Ishikawa (cell line): ENCODE data around the gene SMTNL1.

Source experiments
- CEBPB ChIP-seq: IDR thresholded peaks from 2 replicates; pipeline ENCODE4 v1.6.1; 2012
- CREB1 ChIP-seq: IDR thresholded peaks from 2 replicates; pipeline ENCODE4 v1.6.1; 2012; ENCODE audit warnings: low read depth
- EGR1 ChIP-seq: IDR thresholded peaks from 2 replicates; pipeline ENCODE4 v1.6.1; 2012
- EP300 ChIP-seq: IDR thresholded peaks from 2 replicates; pipeline ENCODE4 v1.6.1; 2012; ENCODE audit warnings: borderline replicate concordance
- FOXM1 ChIP-seq: IDR thresholded peaks from 2 replicates; pipeline ENCODE4 v1.6.1; 2012; ENCODE audit warnings: low read depth, borderline replicate concordance
- MAX ChIP-seq: IDR thresholded peaks from 2 replicates; pipeline ENCODE4 v1.6.1; 2012
- NFIC ChIP-seq: IDR thresholded peaks from 2 replicates; pipeline ENCODE4 v1.6.1; 2012
- RAD21 ChIP-seq: IDR thresholded peaks from 2 replicates; pipeline ENCODE4 v1.6.1; 2012; ENCODE audit warnings: low read depth
- REST ChIP-seq: IDR thresholded peaks from 2 replicates; pipeline ENCODE4 v1.6.1; 2012; ENCODE audit warnings: low read depth, mild to moderate bottlenecking
- TAF1 ChIP-seq: IDR thresholded peaks from 2 replicates; pipeline ENCODE4 v1.6.1; 2012; ENCODE audit warnings: low read depth, mild to moderate bottlenecking
- TCF12 ChIP-seq: IDR thresholded peaks from 2 replicates; pipeline ENCODE4 v1.6.1; 2012; ENCODE audit warnings: low read depth
- TEAD4 ChIP-seq: IDR thresholded peaks from 2 replicates; pipeline ENCODE4 v1.6.1; 2012
- USF1 ChIP-seq: IDR thresholded peaks from 2 replicates; pipeline ENCODE4 v1.6.1; 2012
- YY1 ChIP-seq: IDR thresholded peaks from 2 replicates; pipeline ENCODE4 v1.6.1; 2012; ENCODE audit warnings: low read depth
- ZBTB7A ChIP-seq: IDR thresholded peaks from 2 replicates; pipeline ENCODE4 v1.6.1; 2012; ENCODE audit warnings: low read depth

The SMTNL1 gene

GRCh38 chr11:57560146-57560545, 22.8 kb downstream of the SMTNL1 start:
- peak; percentile 67 for TF ChIP-seq NFIC
- TF ChIP-seq YY1: no peak

GRCh38 chr11:57562596-57562995, 25.2 kb downstream of the SMTNL1 start:
- TF ChIP-seq YY1 (no peak), ZBTB7A (no peak), TEAD4 (no peak), TCF12 (no peak), TAF1 (no peak), RAD21 (peak; percentile 40), CREB1 (no peak), MAX (no peak)

GRCh38 chr11:57566005-57566904, 28.9 kb downstream of the SMTNL1 start:
- TF ChIP-seq FOXM1 (no peak), REST (no peak), YY1 (no peak), EP300 (no peak), RAD21 (no peak), TEAD4 (no peak), USF1 (no peak), TCF12 (no peak), CEBPB (no peak), TAF1 (no peak), MAX (no peak), CREB1 (no peak), EGR1 (no peak), ZBTB7A (no peak)

- TF ChIP-seq FOXM1 (no peak), USF1 (no peak), TAF1 (no peak), TCF12 (no peak), RAD21 (no peak), ZBTB7A (no peak), EGR1 (no peak), EP300 (no peak), YY1 (no peak), CREB1 (no peak), REST (no peak), CEBPB (no peak), TEAD4 (no peak), MAX (no peak), NFIC (no peak)
Observed at GRCh38 chr11:57566905-57567514, 29.6 kb downstream of the SMTNL1 start.

- TF ChIP-seq TAF1: 0 out of 2 replicates have a peak, but pooled peaks have one; percentile 28
- no peak for TF ChIP-seq TEAD4
- TF ChIP-seq EGR1: 0 out of 2 replicates have a peak, but pooled peaks have one; percentile 19
- TF ChIP-seq YY1: no peak
- no peak for TF ChIP-seq REST
- TF ChIP-seq MAX: peak; percentile 53
- TF ChIP-seq TCF12: no peak
- TF ChIP-seq CREB1: no peak
- TF ChIP-seq NFIC: no peak
Observed at GRCh38 chr11:57567515-57568329, 30.3 kb downstream of the SMTNL1 start, which contains the start of gene UBE2L6. Gene UBE2L6, minus strand, starts transcription at chr11:57567672. Its CDS starts 61 bp downstream, at chr11:57567611.
